H9 (cell line): Measurements from ENCODE around the gene ZNF653. TPM values are rescaled to one million over a fixed set of nuclear protein-coding genes. Genes with fewer than 3 reads are reported as not detected.

Experiments
- DNase-seq: peaks from one replicate; pipeline ENCODE4 v3.0.0-alpha.2; 2017
- H2AFZ ChIP-seq: one replicate; pipeline ENCODE4 v1.6.1; 2013; ENCODE audit warnings: mild to moderate bottlenecking, low read length, control low read depth, moderate library complexity
- H2AK5ac ChIP-seq: 2 replicates; pipeline ENCODE4 v1.6.1; 2013; ENCODE audit warnings: low read length, control low read depth, mixed read lengths; ENCODE audit not compliant: insufficient read length
- H2BK120ac ChIP-seq: one replicate; pipeline ENCODE4 v1.6.1; 2013; ENCODE audit warnings: low read depth, mild to moderate bottlenecking, low read length, control low read depth, inconsistent platforms; ENCODE audit not compliant: poor library complexity, severe bottlenecking
- H2BK12ac ChIP-seq: 2 replicates; pipeline ENCODE4 v1.6.1; 2013; ENCODE audit warnings: low read length, control low read depth, mixed read lengths, low read depth; ENCODE audit not compliant: insufficient read length
- H2BK15ac ChIP-seq: 2 replicates; pipeline ENCODE4 v1.6.1; 2013; ENCODE audit warnings: low read depth, low read length, control low read depth
- H2BK20ac ChIP-seq: one replicate; pipeline ENCODE4 v1.6.1; 2013; ENCODE audit warnings: low read depth, mild to moderate bottlenecking, low read length, control low read depth, inconsistent platforms; ENCODE audit not compliant: poor library complexity, severe bottlenecking
- H2BK5ac ChIP-seq: 2 replicates; pipeline ENCODE4 v1.6.1; 2013; ENCODE audit warnings: low read length, control low read depth, mixed read lengths; ENCODE audit not compliant: insufficient read length
- H3K14ac ChIP-seq: 2 replicates; pipeline ENCODE4 v1.6.1; 2013; ENCODE audit warnings: low read length, control low read depth; ENCODE audit not compliant: insufficient read depth
- H3K18ac ChIP-seq: 2 replicates; pipeline ENCODE4 v1.6.1; 2013; ENCODE audit warnings: low read depth, mild to moderate bottlenecking, mixed read lengths, low read length, control low read depth; ENCODE audit not compliant: insufficient read length
- H3K23ac ChIP-seq: 2 replicates; pipeline ENCODE4 v1.6.1; 2013; ENCODE audit warnings: low read length, control low read depth, mixed read lengths, low read depth; ENCODE audit not compliant: insufficient read length
- H3K23me2 ChIP-seq: 2 replicates; pipeline ENCODE4 v1.6.1; 2013; ENCODE audit warnings: low read depth, mild to moderate bottlenecking, mixed read lengths, low read length, control low read depth; ENCODE audit not compliant: insufficient read length, poor library complexity, severe bottlenecking
- H3K27ac ChIP-seq: 2 replicates; pipeline ENCODE4 v1.5.1; 2013; ENCODE audit warnings: low read length, control low read depth, mixed read lengths, low read depth; ENCODE audit not compliant: insufficient read length
- H3K27me3 ChIP-seq: 2 replicates; pipeline ENCODE4 v1.6.1; 2013; ENCODE audit warnings: low read length, control low read depth, inconsistent platforms; ENCODE audit not compliant: insufficient read depth
- H3K4ac ChIP-seq: 2 replicates; pipeline ENCODE4 v1.6.1; 2013; ENCODE audit warnings: low read depth, mild to moderate bottlenecking, control low read depth, inconsistent platforms, low read length, moderate library complexity
- H3K4me1 ChIP-seq: 2 replicates; pipeline ENCODE4 v1.6.1; 2013; ENCODE audit warnings: low read length, control low read depth, inconsistent platforms; ENCODE audit not compliant: insufficient read depth
- H3K4me2 ChIP-seq: 2 replicates; pipeline ENCODE4 v1.6.1; 2013; ENCODE audit warnings: low read length, control low read depth, mixed read lengths; ENCODE audit not compliant: insufficient read length, insufficient read depth
- H3K56ac ChIP-seq: 2 replicates; pipeline ENCODE4 v1.6.1; 2013; ENCODE audit warnings: low read depth, mild to moderate bottlenecking, mixed read lengths, low read length, control low read depth; ENCODE audit not compliant: insufficient read length
- H3K79me1 ChIP-seq: 2 replicates; pipeline ENCODE4 v1.6.1; 2013; ENCODE audit warnings: low read depth, mild to moderate bottlenecking, moderate library complexity, low read length, control low read depth, inconsistent platforms; ENCODE audit not compliant: insufficient read depth, poor library complexity, severe bottlenecking
- H3K79me2 ChIP-seq: 2 replicates; pipeline ENCODE4 v1.6.1; 2013; ENCODE audit warnings: low read length, control low read depth, inconsistent platforms; ENCODE audit not compliant: insufficient read depth
- H3K9ac ChIP-seq: 2 replicates; pipeline ENCODE4 v1.6.1; 2013; ENCODE audit warnings: low read length, control low read depth, mixed read lengths; ENCODE audit not compliant: insufficient read length; ENCODE audit errors: extremely low read depth
- H3K9me3 ChIP-seq: one replicate; pipeline ENCODE4 v1.6.1; 2013; ENCODE audit warnings: low read depth, low read length, inconsistent platforms; ENCODE audit not compliant: control insufficient read depth
- H3T11ph ChIP-seq: one replicate; pipeline ENCODE4 v1.6.1; 2013; ENCODE audit warnings: mild to moderate bottlenecking, low read length, control low read depth, inconsistent platforms
- H4K20me1 ChIP-seq: one replicate; pipeline ENCODE4 v1.6.1; 2013; ENCODE audit not compliant: control insufficient read depth, insufficient read length, insufficient read depth
- H4K5ac ChIP-seq: 2 replicates; pipeline ENCODE4 v1.6.1; 2013; ENCODE audit warnings: low read depth, mild to moderate bottlenecking, mixed read lengths, low read length, control low read depth; ENCODE audit not compliant: insufficient read length
- H4K8ac ChIP-seq: replicated peaks from 2 replicates; pipeline ENCODE4 v1.6.1; 2013; ENCODE audit warnings: low read length, control low read depth, mixed read lengths, low read depth; ENCODE audit not compliant: insufficient read length
- H4K91ac ChIP-seq: 2 replicates; pipeline ENCODE4 v1.6.1; 2013; ENCODE audit warnings: low read depth, mild to moderate bottlenecking, moderate library complexity, mixed read lengths, low read length, control low read depth; ENCODE audit not compliant: insufficient read length
- H3K27ac Mint-ChIP-seq, 3 experiments: 2 replicates in 2 of 3; 3 replicates in 1 of 3; pipeline ENCODE4 v1.8.0; 2020 to 2021; ENCODE audit warnings: mixed read lengths in 3 of 3, mild to moderate bottlenecking in 1 of 3, moderate library complexity in 1 of 3
- H3K27me3 Mint-ChIP-seq: 2 replicates; pipeline ENCODE4 v1.8.0; 2021; ENCODE audit warnings: low read depth, mild to moderate bottlenecking, moderate library complexity, mixed read lengths
- H3K36me3 Mint-ChIP-seq, 3 experiments: 2 replicates in 2 of 3; 3 replicates in 1 of 3; pipeline ENCODE4 v1.8.0; 2020 to 2021; ENCODE audit warnings: low read depth in 3 of 3, mixed read lengths in 3 of 3; ENCODE audit not compliant: insufficient read depth in 1 of 3
- H3K4me1 Mint-ChIP-seq, 2 experiments: 2 replicates each; pipeline ENCODE4 v1.8.0; 2020; ENCODE audit warnings: mixed read lengths in 2 of 2
- H3K4me3 Mint-ChIP-seq, 2 experiments: 2 replicates in 1 of 2; 3 replicates in 1 of 2; pipeline ENCODE4 v1.8.0; 2020 to 2021; ENCODE audit warnings: mild to moderate bottlenecking in 2 of 2, mixed read lengths in 2 of 2, moderate library complexity in 1 of 2
- H3K9me3 Mint-ChIP-seq, 2 experiments: 2 replicates in 1 of 2; 3 replicates in 1 of 2; pipeline ENCODE4 v1.8.0; 2020; ENCODE audit warnings: mild to moderate bottlenecking in 2 of 2, mixed read lengths in 2 of 2, moderate library complexity in 1 of 2
- WGBS: extraction: QIAGEN DNeasy Blood & Tissue Kit; methylation state at CpG from one replicate; pipeline ENCODE4 v1.1.7; 2013; ENCODE audit warnings: missing lambda C conversion rate, low lambda C conversion rate, mixed read lengths; ENCODE audit not compliant: insufficient read length; ENCODE audit errors: extremely low coverage; 5-methylcytosine and 5-hydroxymethylcytosine counted together
- total RNA-seq: library from RNA; stranded (reverse); gene quantifications from 2 replicates; pipeline ENCODE4 v1.2.1, GENCODE V29; 2021
- TF ChIP-seq, protein P1 (sequence below): fragments of 200-600 bp; sonication (generic); conservative IDR thresholded peaks from 3 replicates; pipeline ENCODE4 v1.8.0; 2021; ENCODE audit warnings: antibody characterized with exemption, mild to moderate bottlenecking

The ZNF653 gene
- total RNA-seq, 1 experiment from 2014 or later = 11.6 TPM

DNA sequence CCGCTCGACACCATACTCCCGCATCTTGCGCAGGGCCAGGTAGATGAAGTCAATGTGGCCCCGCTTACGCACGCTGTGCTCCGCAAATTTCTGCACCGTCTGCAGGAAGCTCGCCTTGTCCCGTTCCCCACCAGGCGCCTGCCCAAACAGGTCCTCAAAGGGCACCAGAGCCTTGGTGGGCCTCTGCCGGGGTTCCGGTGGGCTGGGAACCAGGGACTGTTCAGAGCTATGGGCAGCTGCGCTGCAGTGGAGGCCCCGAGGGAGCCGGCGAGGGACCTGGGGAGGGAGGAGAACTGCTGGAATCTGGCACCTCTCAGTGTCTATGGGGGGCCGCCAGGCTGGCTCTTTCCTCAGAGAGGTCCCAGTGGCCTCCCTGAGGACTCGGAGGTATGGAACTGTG lies 8.3 kb upstream of the ZNF653 start:
- Histone ChIP-seq H2BK20ac (no peak overlapping the region), H3K79me1 (no peaks in the 10 kb centered on the region), H4K91ac (no peak overlapping the region), H2BK5ac (no peak overlapping the region), H4K20me1 (no peaks in the 10 kb centered on the region), H3K4me2 (no peak overlapping the region), H3K56ac (no peak overlapping the region), H2BK120ac (no peak overlapping the region), H2BK15ac (no peak overlapping the region), H3K27me3 (no peaks in the 10 kb centered on the region), H3K27ac (no peak overlapping the region), H3K23me2 (no peaks in the 10 kb centered on the region), H3K9me3 (no peaks in the 10 kb centered on the region), H3T11ph (no peak overlapping the region), H2AK5ac (no peak overlapping the region), H3K79me2 (0 out of 2 replicates have a peak, but pooled peaks cover 2% of the 10 kb centered on the region), H3K14ac (no peak overlapping the region; the same call in 1 of the 2 replicates), H3K4me1 (no peaks in the 10 kb centered on the region), H3K18ac (no peak overlapping the region), H3K4ac (no peak overlapping the region), H2BK12ac (no peak overlapping the region), H4K8ac (no peak overlapping the region), H4K5ac (no peak overlapping the region), H3K23ac (no peak overlapping the region), H2AFZ (no peak overlapping the region), H3K9ac (no peak overlapping the region)
- H3K9me3 Mint-ChIP-seq = no peaks in the 10 kb centered on the region
- DNase-seq = no peak
- H3K4me1 Mint-ChIP-seq = no peaks in the 10 kb centered on the region
- no CpG with 5 or more reads among the region's 20 CpGs for WGBS
- TF ChIP-seq, protein P1, sequence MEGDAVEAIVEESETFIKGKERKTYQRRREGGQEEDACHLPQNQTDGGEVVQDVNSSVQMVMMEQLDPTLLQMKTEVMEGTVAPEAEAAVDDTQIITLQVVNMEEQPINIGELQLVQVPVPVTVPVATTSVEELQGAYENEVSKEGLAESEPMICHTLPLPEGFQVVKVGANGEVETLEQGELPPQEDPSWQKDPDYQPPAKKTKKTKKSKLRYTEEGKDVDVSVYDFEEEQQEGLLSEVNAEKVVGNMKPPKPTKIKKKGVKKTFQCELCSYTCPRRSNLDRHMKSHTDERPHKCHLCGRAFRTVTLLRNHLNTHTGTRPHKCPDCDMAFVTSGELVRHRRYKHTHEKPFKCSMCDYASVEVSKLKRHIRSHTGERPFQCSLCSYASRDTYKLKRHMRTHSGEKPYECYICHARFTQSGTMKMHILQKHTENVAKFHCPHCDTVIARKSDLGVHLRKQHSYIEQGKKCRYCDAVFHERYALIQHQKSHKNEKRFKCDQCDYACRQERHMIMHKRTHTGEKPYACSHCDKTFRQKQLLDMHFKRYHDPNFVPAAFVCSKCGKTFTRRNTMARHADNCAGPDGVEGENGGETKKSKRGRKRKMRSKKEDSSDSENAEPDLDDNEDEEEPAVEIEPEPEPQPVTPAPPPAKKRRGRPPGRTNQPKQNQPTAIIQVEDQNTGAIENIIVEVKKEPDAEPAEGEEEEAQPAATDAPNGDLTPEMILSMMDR = no peak
- peak overlapping the region in 1 of 3 experiments; percentile 55; a peak in 1 of 7 replicates for H3K27ac Mint-ChIP-seq
- H3K36me3 Mint-ChIP-seq = peaks cover 0 to 24% (median 11%) of the 10 kb centered on the region in 3 experiments; a peak in 5 of 7 replicates
- H3K27me3 Mint-ChIP-seq = no peaks in the 10 kb centered on the region
- H3K4me3 Mint-ChIP-seq = no peak overlapping the region
